ENCODE measurements around the gene MAP1S. TPM values are rescaled to one million over a fixed set of nuclear protein-coding genes. Genes with fewer than 3 reads are reported as not detected.

MAP1S gene
- 41.3 TPM for total RNA-seq

GRCh38 chr19:17718947-17719711, at the start of gene MAP1S:
Gene MAP1S, plus strand, starts transcription at chr19:17719480. Its CDS starts 23 bp downstream, at chr19:17719503.

DNA sequence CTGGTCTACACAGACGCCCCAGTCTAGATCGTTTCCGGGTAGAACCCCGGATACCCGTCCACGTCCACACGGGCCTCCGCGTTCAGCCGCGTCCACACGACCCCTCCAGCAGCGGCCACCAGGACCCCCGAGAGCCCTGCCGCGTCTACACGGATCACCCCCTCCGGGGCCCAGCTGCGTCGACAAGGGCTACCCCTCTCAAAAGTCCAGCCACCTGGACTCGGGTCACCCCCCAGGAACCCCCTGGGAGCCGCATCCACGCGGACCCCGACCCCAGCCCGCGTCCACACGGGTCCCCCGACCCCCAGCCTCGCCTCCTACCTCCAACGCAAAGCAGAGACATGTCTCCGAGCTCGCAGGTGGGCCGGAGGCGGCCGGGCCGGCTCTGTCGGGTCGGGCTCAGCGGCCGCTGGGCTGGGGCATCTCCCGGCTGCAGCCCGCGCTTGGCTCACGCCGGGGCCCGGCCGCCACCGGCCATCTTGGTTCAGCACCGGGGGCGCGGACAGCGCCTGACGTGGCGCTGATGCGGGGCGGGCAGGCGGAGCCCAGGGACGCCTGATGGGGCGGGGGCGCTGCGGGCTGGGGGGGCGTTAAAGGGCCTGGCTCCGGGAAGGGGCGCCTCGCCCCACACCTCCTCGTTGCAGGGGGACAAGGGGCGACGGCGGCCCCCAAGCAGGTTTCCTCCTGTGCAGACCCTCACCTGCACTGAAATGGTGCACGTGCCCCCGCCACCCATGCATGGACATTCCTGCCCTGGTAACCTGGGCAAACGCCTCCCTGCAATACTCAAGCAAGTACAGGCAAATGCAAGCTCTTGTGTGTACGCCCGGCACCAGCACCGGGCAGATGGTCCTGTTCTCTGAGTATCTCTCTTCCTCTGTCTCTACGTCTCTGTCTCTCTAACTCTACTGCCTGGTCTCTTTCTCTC, 31.2 kb upstream of the MAP1S start, which contains the start of gene UNC13A:
UNC13A (minus strand) TSS at position 498 of the 928 bp plus-strand sequence; CDS start at position 343, 155 bp downstream.

GRCh38 chr19:17751103-17751911, 32.0 kb downstream of the MAP1S start, which contains the start of gene FCHO1:
Gene FCHO1, plus strand, starts transcription at chr19:17751477. Its CDS starts 3,688 bp downstream, at chr19:17755165.

Other genes with a start within 250 kb of the MAP1S start
- gene SLC27A1, start 249.0 kb upstream of the MAP1S start, total RNA-seq: 26.0 TPM
- gene PGLS, start 207.8 kb upstream of the MAP1S start, total RNA-seq: 51.0 TPM
- 22.8 TPM for gene COLGALT1, start 163.8 kb upstream of the MAP1S start, total RNA-seq
- gene UNC13A, start 31.1 kb upstream of the MAP1S start, total RNA-seq: 48.5 TPM
- gene FCHO1, start 32.0 kb downstream of the MAP1S start, total RNA-seq: 39.1 TPM
- not detected for gene B3GNT3, start 75.7 kb downstream of the MAP1S start, total RNA-seq
- gene INSL3, start 102.0 kb downstream of the MAP1S start, total RNA-seq: not detected
- 0.94 TPM for gene JAK3, start 128.5 kb downstream of the MAP1S start, total RNA-seq
- 624 TPM for gene RPL18A, start 140.4 kb downstream of the MAP1S start, total RNA-seq
- not detected for gene SLC5A5, start 152.5 kb downstream of the MAP1S start, total RNA-seq
- gene CCDC124, start 213.5 kb downstream of the MAP1S start, total RNA-seq: 22.8 TPM
- 37.6 TPM for gene KCNN1, start 247.6 kb downstream of the MAP1S start, total RNA-seq

Measured in parietal lobe (tissue), 1 donor.